H9 (cell line): ENCODE measurements around the gene SVEP1. TPM values are rescaled to one million over a fixed set of nuclear protein-coding genes. Genes with fewer than 3 reads are reported as not detected.

ENCODE experiments used
- DNase-seq: peaks from one replicate; pipeline ENCODE4 v3.0.0-alpha.2; 2017
- H2AFZ ChIP-seq: one replicate; pipeline ENCODE4 v1.6.1; 2013; ENCODE audit warnings: mild to moderate bottlenecking, low read length, control low read depth, moderate library complexity
- H2AK5ac ChIP-seq: 2 replicates; pipeline ENCODE4 v1.6.1; 2013; ENCODE audit warnings: low read length, control low read depth, mixed read lengths; ENCODE audit not compliant: insufficient read length
- H2BK120ac ChIP-seq: one replicate; pipeline ENCODE4 v1.6.1; 2013; ENCODE audit warnings: low read depth, mild to moderate bottlenecking, low read length, control low read depth, inconsistent platforms; ENCODE audit not compliant: poor library complexity, severe bottlenecking
- H2BK12ac ChIP-seq: 2 replicates; pipeline ENCODE4 v1.6.1; 2013; ENCODE audit warnings: low read length, control low read depth, mixed read lengths, low read depth; ENCODE audit not compliant: insufficient read length
- H2BK15ac ChIP-seq: 2 replicates; pipeline ENCODE4 v1.6.1; 2013; ENCODE audit warnings: low read depth, low read length, control low read depth
- H2BK20ac ChIP-seq: one replicate; pipeline ENCODE4 v1.6.1; 2013; ENCODE audit warnings: low read depth, mild to moderate bottlenecking, low read length, control low read depth, inconsistent platforms; ENCODE audit not compliant: poor library complexity, severe bottlenecking
- H2BK5ac ChIP-seq: 2 replicates; pipeline ENCODE4 v1.6.1; 2013; ENCODE audit warnings: low read length, control low read depth, mixed read lengths; ENCODE audit not compliant: insufficient read length
- H3K14ac ChIP-seq: 2 replicates; pipeline ENCODE4 v1.6.1; 2013; ENCODE audit warnings: low read length, control low read depth; ENCODE audit not compliant: insufficient read depth
- H3K18ac ChIP-seq: 2 replicates; pipeline ENCODE4 v1.6.1; 2013; ENCODE audit warnings: low read depth, mild to moderate bottlenecking, mixed read lengths, low read length, control low read depth; ENCODE audit not compliant: insufficient read length
- H3K23ac ChIP-seq: 2 replicates; pipeline ENCODE4 v1.6.1; 2013; ENCODE audit warnings: low read length, control low read depth, mixed read lengths, low read depth; ENCODE audit not compliant: insufficient read length
- H3K23me2 ChIP-seq: 2 replicates; pipeline ENCODE4 v1.6.1; 2013; ENCODE audit warnings: low read depth, mild to moderate bottlenecking, mixed read lengths, low read length, control low read depth; ENCODE audit not compliant: insufficient read length, poor library complexity, severe bottlenecking
- H3K27ac ChIP-seq: 2 replicates; pipeline ENCODE4 v1.5.1; 2013; ENCODE audit warnings: low read length, control low read depth, mixed read lengths, low read depth; ENCODE audit not compliant: insufficient read length
- H3K27me3 ChIP-seq: 2 replicates; pipeline ENCODE4 v1.6.1; 2013; ENCODE audit warnings: low read length, control low read depth, inconsistent platforms; ENCODE audit not compliant: insufficient read depth
- H3K4ac ChIP-seq: 2 replicates; pipeline ENCODE4 v1.6.1; 2013; ENCODE audit warnings: low read depth, mild to moderate bottlenecking, control low read depth, inconsistent platforms, low read length, moderate library complexity
- H3K4me1 ChIP-seq: 2 replicates; pipeline ENCODE4 v1.6.1; 2013; ENCODE audit warnings: low read length, control low read depth, inconsistent platforms; ENCODE audit not compliant: insufficient read depth
- H3K4me2 ChIP-seq: 2 replicates; pipeline ENCODE4 v1.6.1; 2013; ENCODE audit warnings: low read length, control low read depth, mixed read lengths; ENCODE audit not compliant: insufficient read length, insufficient read depth
- H3K56ac ChIP-seq: 2 replicates; pipeline ENCODE4 v1.6.1; 2013; ENCODE audit warnings: low read depth, mild to moderate bottlenecking, mixed read lengths, low read length, control low read depth; ENCODE audit not compliant: insufficient read length
- H3K79me1 ChIP-seq: 2 replicates; pipeline ENCODE4 v1.6.1; 2013; ENCODE audit warnings: low read depth, mild to moderate bottlenecking, moderate library complexity, low read length, control low read depth, inconsistent platforms; ENCODE audit not compliant: insufficient read depth, poor library complexity, severe bottlenecking
- H3K79me2 ChIP-seq: 2 replicates; pipeline ENCODE4 v1.6.1; 2013; ENCODE audit warnings: low read length, control low read depth, inconsistent platforms; ENCODE audit not compliant: insufficient read depth
- H3K9ac ChIP-seq: 2 replicates; pipeline ENCODE4 v1.6.1; 2013; ENCODE audit warnings: low read length, control low read depth, mixed read lengths; ENCODE audit not compliant: insufficient read length; ENCODE audit errors: extremely low read depth
- H3K9me3 ChIP-seq: one replicate; pipeline ENCODE4 v1.6.1; 2013; ENCODE audit warnings: low read depth, low read length, inconsistent platforms; ENCODE audit not compliant: control insufficient read depth
- H3T11ph ChIP-seq: one replicate; pipeline ENCODE4 v1.6.1; 2013; ENCODE audit warnings: mild to moderate bottlenecking, low read length, control low read depth, inconsistent platforms
- H4K20me1 ChIP-seq: one replicate; pipeline ENCODE4 v1.6.1; 2013; ENCODE audit not compliant: control insufficient read depth, insufficient read length, insufficient read depth
- H4K5ac ChIP-seq: 2 replicates; pipeline ENCODE4 v1.6.1; 2013; ENCODE audit warnings: low read depth, mild to moderate bottlenecking, mixed read lengths, low read length, control low read depth; ENCODE audit not compliant: insufficient read length
- H4K8ac ChIP-seq: replicated peaks from 2 replicates; pipeline ENCODE4 v1.6.1; 2013; ENCODE audit warnings: low read length, control low read depth, mixed read lengths, low read depth; ENCODE audit not compliant: insufficient read length
- H4K91ac ChIP-seq: 2 replicates; pipeline ENCODE4 v1.6.1; 2013; ENCODE audit warnings: low read depth, mild to moderate bottlenecking, moderate library complexity, mixed read lengths, low read length, control low read depth; ENCODE audit not compliant: insufficient read length
- H3K27ac Mint-ChIP-seq, 3 experiments: 2 replicates in 2 of 3; 3 replicates in 1 of 3; pipeline ENCODE4 v1.8.0; 2020 to 2021; ENCODE audit warnings: mixed read lengths in 3 of 3, mild to moderate bottlenecking in 1 of 3, moderate library complexity in 1 of 3
- H3K27me3 Mint-ChIP-seq: 2 replicates; pipeline ENCODE4 v1.8.0; 2021; ENCODE audit warnings: low read depth, mild to moderate bottlenecking, moderate library complexity, mixed read lengths
- H3K36me3 Mint-ChIP-seq, 3 experiments: 2 replicates in 2 of 3; 3 replicates in 1 of 3; pipeline ENCODE4 v1.8.0; 2020 to 2021; ENCODE audit warnings: low read depth in 3 of 3, mixed read lengths in 3 of 3; ENCODE audit not compliant: insufficient read depth in 1 of 3
- H3K4me1 Mint-ChIP-seq, 2 experiments: 2 replicates each; pipeline ENCODE4 v1.8.0; 2020; ENCODE audit warnings: mixed read lengths in 2 of 2
- H3K4me3 Mint-ChIP-seq, 2 experiments: 2 replicates in 1 of 2; 3 replicates in 1 of 2; pipeline ENCODE4 v1.8.0; 2020 to 2021; ENCODE audit warnings: mild to moderate bottlenecking in 2 of 2, mixed read lengths in 2 of 2, moderate library complexity in 1 of 2
- H3K9me3 Mint-ChIP-seq, 2 experiments: 2 replicates in 1 of 2; 3 replicates in 1 of 2; pipeline ENCODE4 v1.8.0; 2020; ENCODE audit warnings: mild to moderate bottlenecking in 2 of 2, mixed read lengths in 2 of 2, moderate library complexity in 1 of 2
- WGBS: extraction: QIAGEN DNeasy Blood & Tissue Kit; methylation state at CpG from one replicate; pipeline ENCODE4 v1.1.7; 2013; ENCODE audit warnings: missing lambda C conversion rate, low lambda C conversion rate, mixed read lengths; ENCODE audit not compliant: insufficient read length; ENCODE audit errors: extremely low coverage; 5-methylcytosine and 5-hydroxymethylcytosine counted together
- total RNA-seq: library from RNA; stranded (reverse); gene quantifications from 2 replicates; pipeline ENCODE4 v1.2.1, GENCODE V29; 2021
- TF ChIP-seq, protein P1 (sequence below): fragments of 200-600 bp; sonication (generic); conservative IDR thresholded peaks from 3 replicates; pipeline ENCODE4 v1.8.0; 2021; ENCODE audit warnings: antibody characterized with exemption, mild to moderate bottlenecking

Gene SVEP1
- total RNA-seq, 1 experiment from 2014 or later = 0.17 TPM

DNA sequence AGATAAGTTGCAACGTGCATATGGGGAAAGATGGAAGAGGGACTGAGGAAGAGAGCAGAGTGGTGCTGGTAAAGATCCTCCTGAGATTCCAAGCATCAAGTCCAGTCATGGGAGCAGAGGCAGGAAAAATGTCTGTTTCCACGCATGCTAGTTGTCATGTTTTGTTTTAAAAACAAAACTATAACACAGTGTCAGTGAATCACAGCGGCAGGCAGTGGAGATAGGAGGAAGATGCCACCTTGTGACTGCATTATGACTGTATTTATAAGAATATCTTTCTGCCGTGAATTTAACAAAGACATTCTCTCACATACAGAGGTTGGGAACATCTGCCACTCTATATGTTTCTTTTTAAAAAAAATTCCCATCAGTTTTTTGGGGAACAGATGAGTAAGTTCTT, 3.7 kb upstream of the SVEP1 start:
- Histone ChIP-seq H3K27ac (no peak overlapping the region), H3K14ac (no peak overlapping the region), H3K79me1 (no peaks in the 10 kb centered on the region), H2BK5ac (no peak overlapping the region), H2BK15ac (no peak overlapping the region), H3K4me1 (peaks cover 9% of the 10 kb centered on the region; the same call in 1 of the 2 replicates), H2BK20ac (no peak overlapping the region), H3K9me3 (no peaks in the 10 kb centered on the region), H4K20me1 (no peaks in the 10 kb centered on the region), H4K91ac (no peak overlapping the region), H4K5ac (no peak overlapping the region), H3K56ac (no peak overlapping the region), H3K23me2 (peaks cover 10% of the 10 kb centered on the region), H3K18ac (no peak overlapping the region), H3K9ac (no peak overlapping the region), H2BK12ac (no peak overlapping the region), H3K27me3 (peaks cover 23% of the 10 kb centered on the region; the same call in 1 of the 2 replicates), H2AK5ac (no peak overlapping the region), H3K4ac (no peak overlapping the region), H2AFZ (no peak overlapping the region), H4K8ac (no peak overlapping the region), H3K79me2 (no peaks in the 10 kb centered on the region), H2BK120ac (no peak overlapping the region), H3K23ac (no peak overlapping the region), H3T11ph (no peak overlapping the region), H3K4me2 (no peak overlapping the region)
- peaks cover 0 to 8% of the 10 kb centered on the region in 2 experiments; a peak in 4 of 5 replicates for H3K9me3 Mint-ChIP-seq
- no peaks in the 10 kb centered on the region for H3K36me3 Mint-ChIP-seq
- no peak overlapping the region for H3K4me3 Mint-ChIP-seq
- H3K27ac Mint-ChIP-seq = no peak overlapping the region
- WGBS = no CpG with 5 or more reads among the region's 4 CpGs
- TF ChIP-seq, protein P1, sequence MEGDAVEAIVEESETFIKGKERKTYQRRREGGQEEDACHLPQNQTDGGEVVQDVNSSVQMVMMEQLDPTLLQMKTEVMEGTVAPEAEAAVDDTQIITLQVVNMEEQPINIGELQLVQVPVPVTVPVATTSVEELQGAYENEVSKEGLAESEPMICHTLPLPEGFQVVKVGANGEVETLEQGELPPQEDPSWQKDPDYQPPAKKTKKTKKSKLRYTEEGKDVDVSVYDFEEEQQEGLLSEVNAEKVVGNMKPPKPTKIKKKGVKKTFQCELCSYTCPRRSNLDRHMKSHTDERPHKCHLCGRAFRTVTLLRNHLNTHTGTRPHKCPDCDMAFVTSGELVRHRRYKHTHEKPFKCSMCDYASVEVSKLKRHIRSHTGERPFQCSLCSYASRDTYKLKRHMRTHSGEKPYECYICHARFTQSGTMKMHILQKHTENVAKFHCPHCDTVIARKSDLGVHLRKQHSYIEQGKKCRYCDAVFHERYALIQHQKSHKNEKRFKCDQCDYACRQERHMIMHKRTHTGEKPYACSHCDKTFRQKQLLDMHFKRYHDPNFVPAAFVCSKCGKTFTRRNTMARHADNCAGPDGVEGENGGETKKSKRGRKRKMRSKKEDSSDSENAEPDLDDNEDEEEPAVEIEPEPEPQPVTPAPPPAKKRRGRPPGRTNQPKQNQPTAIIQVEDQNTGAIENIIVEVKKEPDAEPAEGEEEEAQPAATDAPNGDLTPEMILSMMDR = no peak
- H3K27me3 Mint-ChIP-seq = peaks cover 49% of the 10 kb centered on the region
- peaks cover 32 to 33% of the 10 kb centered on the region in 2 experiments for H3K4me1 Mint-ChIP-seq
- DNase-seq = no peak
